Central memory CD8-positive, alpha-beta T cell (primary cell): Measurements from ENCODE around the gene CUTA.

ENCODE experiments used
- ATAC-seq: fragments of 150-1000 bp; cut with Tn5 transposase; replicated peaks from 2 replicates; pipeline ENCODE4 v1.10.0; 2022; ENCODE audit warnings: mild to moderate bottlenecking, moderate FRiP score, moderate number of reproducible peaks; ENCODE audit not compliant: poor library complexity, severe bottlenecking; ENCODE audit errors: extremely low read depth
- DNase-seq, 2 donors: peaks; one replicate each; pipeline ENCODE4 v3.0.0; 2021; ENCODE audit warnings: low spot score in 2 of 2
- H3K27ac Mint-ChIP-seq: one replicate; pipeline ENCODE4 v1.8.0; 2022; ENCODE audit warnings: low read depth, mild to moderate bottlenecking, moderate library complexity, mixed read lengths
- H3K27me3 Mint-ChIP-seq: one replicate; pipeline ENCODE4 v1.8.0; 2022; ENCODE audit warnings: mixed read lengths
- H3K36me3 Mint-ChIP-seq: one replicate; pipeline ENCODE4 v1.8.0; 2022; ENCODE audit warnings: mild to moderate bottlenecking, moderate library complexity, mixed read lengths; ENCODE audit not compliant: insufficient read depth
- H3K4me1 Mint-ChIP-seq: one replicate; pipeline ENCODE4 v1.8.0; 2022; ENCODE audit warnings: mixed read lengths
- H3K4me3 Mint-ChIP-seq: one replicate; pipeline ENCODE4 v1.8.0; 2022; ENCODE audit warnings: mild to moderate bottlenecking, moderate library complexity, mixed read lengths
- H3K9me3 Mint-ChIP-seq: one replicate; pipeline ENCODE4 v1.8.0; 2022; ENCODE audit warnings: mixed read lengths

The CUTA gene

GRCh38 chr6:33417903-33418689 is at the start of gene CUTA:
TSS of gene CUTA (minus strand) at chr6:33418107. CDS start at chr6:33418000, 107 bp downstream.
- Mint-ChIP-seq H3K27ac (peak within 1 kb of the TSS; percentile 97), H3K4me1 (peaks cover 61% of the 10 kb centered on the region), H3K36me3 (peaks cover 34% of the 10 kb centered on the region), H3K9me3 (no peaks in the 10 kb centered on the region), H3K4me3 (peak within 1 kb of the TSS; percentile 82), H3K27me3 (no peaks in the 10 kb centered on the region)
- DNase-seq (peak; percentile 93 to 99), ATAC-seq (peak; percentile 89)

- Mint-ChIP-seq H3K36me3 (no peaks in the 10 kb centered on the region), H3K27me3 (no peaks in the 10 kb centered on the region), H3K9me3 (no peaks in the 10 kb centered on the region), H3K4me1 (no peaks in the 10 kb centered on the region), H3K27ac (no peak overlapping the region), H3K4me3 (no peak overlapping the region)
- DNase-seq (no peak), ATAC-seq (no peak)
Measured at GRCh38 chr6:33467091-33467490, 49.2 kb upstream of the CUTA start.

- Mint-ChIP-seq H3K4me1 (no peaks in the 10 kb centered on the region), H3K4me3 (no peak overlapping the region), H3K27me3 (no peaks in the 10 kb centered on the region), H3K27ac (no peak overlapping the region), H3K36me3 (no peaks in the 10 kb centered on the region), H3K9me3 (no peaks in the 10 kb centered on the region)
- no peak for DNase-seq
- ATAC-seq = no peak
Measured at GRCh38 chr6:33466075-33466735, 48.3 kb upstream of the CUTA start.

- no peaks in the 10 kb centered on the region for H3K9me3 Mint-ChIP-seq
Measured at GRCh38 chr6:33459226-33459625, 41.3 kb upstream of the CUTA start.

GRCh38 chr6:33458676-33459075 is 40.8 kb upstream of the CUTA start:
- Mint-ChIP-seq H3K36me3 (peaks cover 9% of the 10 kb centered on the region), H3K27ac (no peak overlapping the region), H3K4me3 (no peak overlapping the region), H3K4me1 (peaks cover 18% of the 10 kb centered on the region), H3K9me3 (no peaks in the 10 kb centered on the region), H3K27me3 (no peaks in the 10 kb centered on the region)
- no peak for ATAC-seq
- no peak for DNase-seq

More at GRCh38 chr6:33459226-33459625, 41.3 kb upstream of the CUTA start:
- peaks cover 9% of the 10 kb centered on the region for H3K36me3 Mint-ChIP-seq
- H3K27me3 Mint-ChIP-seq = no peaks in the 10 kb centered on the region
- no peak for DNase-seq
- H3K4me1 Mint-ChIP-seq = peaks cover 14% of the 10 kb centered on the region
- H3K4me3 Mint-ChIP-seq = no peak overlapping the region
- no peak overlapping the region for H3K27ac Mint-ChIP-seq
- no peak for ATAC-seq

GRCh38 chr6:33456156-33456555 is 38.2 kb upstream of the CUTA start:
- Mint-ChIP-seq H3K4me3 (no peak overlapping the region), H3K27ac (no peak overlapping the region)
- no peak for ATAC-seq

GRCh38 chr6:33455051-33455450 is 37.1 kb upstream of the CUTA start:
- peak overlapping the region; percentile 99 for H3K4me3 Mint-ChIP-seq
- no peak for ATAC-seq
- no peaks in the 10 kb centered on the region for H3K9me3 Mint-ChIP-seq
- H3K27me3 Mint-ChIP-seq = no peaks in the 10 kb centered on the region
- peak overlapping the region; percentile 98 for H3K27ac Mint-ChIP-seq
- no peak for DNase-seq
- peaks cover 31% of the 10 kb centered on the region for H3K4me1 Mint-ChIP-seq
- peaks cover 11% of the 10 kb centered on the region for H3K36me3 Mint-ChIP-seq

More at GRCh38 chr6:33456156-33456555, 38.2 kb upstream of the CUTA start:
- Mint-ChIP-seq H3K27me3 (no peaks in the 10 kb centered on the region), H3K9me3 (no peaks in the 10 kb centered on the region), H3K4me1 (peaks cover 31% of the 10 kb centered on the region), H3K36me3 (peaks cover 11% of the 10 kb centered on the region)
- DNase-seq = no peak

- DNase-seq = peak; percentile 85 to 89
- Mint-ChIP-seq H3K4me3 (peak within 1 kb of the TSS; percentile 99), H3K4me1 (peaks cover 31% of the 10 kb centered on the region), H3K27me3 (no peaks in the 10 kb centered on the region), H3K36me3 (peaks cover 12% of the 10 kb centered on the region), H3K27ac (peak within 1 kb of the TSS; percentile 98), H3K9me3 (no peaks in the 10 kb centered on the region)
- ATAC-seq = peak; percentile 99
Measured at GRCh38 chr6:33454009-33454946, 36.4 kb upstream of the CUTA start, which contains the start of gene ZBTB9. TSS of gene ZBTB9 (plus strand) at chr6:33454576. CDS start at chr6:33455101, 525 bp downstream.

GRCh38 chr6:33453393-33454008 is 35.6 kb upstream of the CUTA start:
- H3K27me3 Mint-ChIP-seq = no peaks in the 10 kb centered on the region
- peaks cover 13% of the 10 kb centered on the region for H3K36me3 Mint-ChIP-seq
- peak overlapping the region; percentile 99 for H3K4me3 Mint-ChIP-seq
- ATAC-seq (no peak), DNase-seq (no peak)
- no peaks in the 10 kb centered on the region for H3K9me3 Mint-ChIP-seq
- H3K27ac Mint-ChIP-seq = peak overlapping the region; percentile 98
- H3K4me1 Mint-ChIP-seq = peaks cover 38% of the 10 kb centered on the region

GRCh38 chr6:33452496-33452895 is 34.6 kb upstream of the CUTA start:
- H3K4me3 Mint-ChIP-seq = no peak overlapping the region
- H3K27ac Mint-ChIP-seq = peak overlapping the region; percentile 98
- peaks cover 14% of the 10 kb centered on the region for H3K36me3 Mint-ChIP-seq
- H3K9me3 Mint-ChIP-seq = no peaks in the 10 kb centered on the region
- no peaks in the 10 kb centered on the region for H3K27me3 Mint-ChIP-seq
- peaks cover 38% of the 10 kb centered on the region for H3K4me1 Mint-ChIP-seq
- ATAC-seq (no peak), DNase-seq (no peak)

GRCh38 chr6:33451606-33452005 is 33.7 kb upstream of the CUTA start:
- H3K4me1 Mint-ChIP-seq = peaks cover 38% of the 10 kb centered on the region
- no peak overlapping the region for H3K27ac Mint-ChIP-seq
- peaks cover 15% of the 10 kb centered on the region for H3K36me3 Mint-ChIP-seq
- DNase-seq (no peak), ATAC-seq (no peak)
- H3K9me3 Mint-ChIP-seq = no peaks in the 10 kb centered on the region
- H3K27me3 Mint-ChIP-seq = no peaks in the 10 kb centered on the region
- no peak overlapping the region for H3K4me3 Mint-ChIP-seq

- H3K27ac Mint-ChIP-seq = peak overlapping the region; percentile 21
Measured at GRCh38 chr6:33450434-33450833, 32.5 kb upstream of the CUTA start.

More at GRCh38 chr6:33450434-33450833, 32.5 kb upstream of the CUTA start:
- Mint-ChIP-seq H3K9me3 (no peaks in the 10 kb centered on the region), H3K4me1 (peaks cover 36% of the 10 kb centered on the region), H3K4me3 (no peak overlapping the region), H3K27me3 (no peaks in the 10 kb centered on the region), H3K36me3 (peaks cover 12% of the 10 kb centered on the region)
- ATAC-seq (no peak), DNase-seq (no peak)
